ENCODE measurements around the gene RPL7L1.

The RPL7L1 gene

DNA sequence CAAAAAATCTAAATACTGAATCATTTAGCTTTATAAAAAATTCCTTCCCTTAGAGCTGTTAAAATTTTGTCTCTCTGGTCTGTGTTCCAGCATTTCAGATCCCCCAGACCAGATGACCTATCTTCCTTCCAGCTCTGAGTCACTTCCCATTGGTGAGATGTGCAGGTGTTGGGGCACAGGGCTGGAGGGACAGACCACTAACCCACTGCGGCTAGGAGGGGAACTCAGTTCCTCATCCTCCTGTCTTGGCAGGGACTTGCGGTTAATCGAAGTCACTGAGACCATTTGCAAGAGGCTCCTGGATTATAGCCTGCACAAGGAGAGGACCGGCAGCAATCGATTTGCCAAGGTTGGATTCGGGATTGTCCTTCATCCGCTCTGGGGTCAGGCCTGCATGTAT, 55.9 kb downstream of the RPL7L1 start:
- TF ChIP-seq ZNF274 (IDR thresholded peaks at IDR 0.05; ENCODE audit: low read depth, low read length), result no peak
- H3K4me3 ChIP-seq (ENCODE audit: low read length), result no peak overlapping the region

DNA sequence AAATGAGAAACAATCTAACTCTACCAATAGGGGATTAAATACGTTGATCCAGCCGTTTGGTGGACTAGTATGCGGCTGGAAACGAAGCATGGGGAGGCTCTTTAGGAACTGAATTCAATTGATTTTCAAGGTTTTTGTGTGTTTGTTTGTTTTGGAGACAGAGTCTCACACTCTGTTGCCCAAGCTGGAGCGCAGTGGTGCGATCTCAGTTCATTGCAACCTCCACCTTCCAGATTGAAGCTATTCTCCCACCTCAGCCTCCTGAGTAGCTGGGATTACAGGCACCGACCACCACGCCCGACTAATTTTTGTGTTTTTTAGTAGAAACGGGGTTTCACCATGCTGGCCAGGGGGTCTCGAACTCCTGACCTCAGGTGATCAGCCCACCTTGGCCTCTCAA, 57.0 kb downstream of the RPL7L1 start:
- TF ChIP-seq ZNF274 (IDR thresholded peaks at IDR 0.05; ENCODE audit: low read depth, low read length), result no peak
- no peak overlapping the region for H3K4me3 ChIP-seq (ENCODE audit: low read length)

DNA sequence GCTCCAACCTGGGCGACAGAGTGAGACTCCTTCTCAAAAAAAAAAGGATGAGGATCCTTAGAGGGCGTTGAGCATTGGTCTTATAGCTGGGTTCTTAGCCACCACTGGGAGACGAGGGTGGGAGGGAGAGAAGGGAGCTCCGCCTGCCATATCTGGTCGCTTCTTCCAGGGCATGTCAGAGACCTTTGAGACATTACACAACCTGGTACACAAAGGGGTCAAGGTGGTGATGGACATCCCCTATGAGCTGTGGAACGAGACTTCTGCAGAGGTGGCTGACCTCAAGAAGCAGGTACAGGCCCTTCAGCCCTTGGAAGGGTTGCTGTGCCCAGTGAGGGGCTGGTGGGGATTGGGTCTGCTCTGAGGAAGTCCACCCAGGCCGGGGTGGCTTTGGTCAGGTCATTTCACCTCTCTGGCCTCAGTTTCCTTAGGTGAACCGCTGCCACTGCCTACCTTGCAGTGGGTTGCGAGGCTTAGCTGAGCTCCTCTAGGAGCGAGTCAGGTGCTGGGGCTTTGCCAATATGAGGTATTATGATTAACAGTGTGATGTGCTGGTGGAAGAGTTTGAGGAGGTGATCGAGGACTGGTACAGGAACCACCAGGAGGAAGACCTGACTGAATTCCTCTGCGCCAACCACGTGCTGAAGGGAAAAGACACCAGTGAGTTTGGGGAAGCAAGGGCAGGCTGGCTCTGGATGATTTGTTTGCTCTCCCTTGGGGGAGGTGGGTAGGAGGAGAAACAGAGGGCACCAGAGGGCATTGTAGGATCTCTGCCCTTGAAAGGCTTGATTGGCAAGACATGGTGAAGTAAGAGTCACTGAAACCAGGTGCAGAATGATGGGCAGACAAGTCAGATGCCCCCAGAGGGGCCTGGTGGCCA, 58.4 kb downstream of the RPL7L1 start:
- no peak for TF ChIP-seq ZNF274 (IDR thresholded peaks at IDR 0.05; ENCODE audit: low read depth, low read length)
- H3K4me3 ChIP-seq (ENCODE audit: low read length), result no peak overlapping the region

DNA sequence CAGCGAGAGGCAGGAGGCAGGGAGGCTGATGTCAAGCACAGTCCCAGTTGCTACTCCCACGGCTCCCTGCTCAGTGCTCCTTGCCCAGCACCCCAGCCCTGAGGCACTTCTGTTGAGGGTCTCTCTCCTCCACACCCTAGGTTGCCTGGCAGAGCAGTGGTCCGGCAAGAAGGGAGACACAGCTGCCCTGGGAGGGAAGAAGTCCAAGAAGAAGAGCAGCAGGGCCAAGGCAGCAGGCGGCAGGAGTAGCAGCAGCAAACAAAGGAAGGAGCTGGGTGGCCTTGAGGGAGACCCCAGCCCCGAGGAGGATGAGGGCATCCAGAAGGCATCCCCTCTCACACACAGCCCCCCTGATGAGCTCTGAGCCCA, 59.0 kb downstream of the RPL7L1 start:
- no peak overlapping the region for H3K4me3 ChIP-seq (ENCODE audit: low read length)
- no peak for TF ChIP-seq ZNF274 (IDR thresholded peaks at IDR 0.05; ENCODE audit: low read depth, low read length)

DNA sequence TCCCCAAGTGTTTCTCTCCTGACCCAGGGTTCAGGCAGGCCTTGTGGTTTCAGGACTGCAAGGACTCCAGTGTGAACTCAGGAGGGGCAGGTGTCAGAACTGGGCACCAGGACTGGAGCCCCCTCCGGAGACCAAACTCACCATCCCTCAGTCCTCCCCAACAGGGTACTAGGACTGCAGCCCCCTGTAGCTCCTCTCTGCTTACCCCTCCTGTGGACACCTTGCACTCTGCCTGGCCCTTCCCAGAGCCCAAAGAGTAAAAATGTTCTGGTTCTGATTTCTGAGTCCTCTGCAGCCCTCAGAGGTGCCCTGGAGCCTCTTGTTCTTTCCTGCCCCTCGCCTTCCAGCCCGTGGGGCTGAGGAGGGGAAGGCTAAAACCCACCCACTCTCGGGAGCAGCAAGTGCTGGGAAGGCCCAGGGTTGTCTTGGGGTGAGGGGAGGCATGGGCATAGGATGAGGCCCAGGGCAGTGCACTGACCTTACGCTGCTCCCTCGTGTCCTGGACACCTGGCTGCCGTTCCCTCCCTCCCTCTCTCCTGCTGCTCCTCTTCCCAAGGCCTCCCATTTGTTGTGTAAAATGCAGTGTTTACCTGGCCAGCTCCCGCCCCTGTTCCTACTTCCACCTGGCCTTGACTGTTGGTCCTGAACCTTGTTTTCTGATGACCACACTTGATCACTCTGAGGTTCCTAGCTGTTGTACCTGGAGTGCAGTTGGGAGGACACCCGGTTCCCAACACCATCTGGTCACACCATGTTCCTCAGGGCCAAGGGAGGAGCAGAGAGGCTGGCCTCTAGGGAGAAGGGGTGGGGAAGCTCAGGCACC, 59.8 kb downstream of the RPL7L1 start:
- no peak overlapping the region for H3K4me3 ChIP-seq (ENCODE audit: low read length)
- TF ChIP-seq ZNF274 (IDR thresholded peaks at IDR 0.05; ENCODE audit: low read depth, low read length), result no peak
